DND-41 (cell line): ENCODE results near the gene SPRR2F.
"Not testable (repeated sequence)": the region's sequence is repeated elsewhere in the genome, so short reads cannot be mapped to it uniquely, and the experiment has no call there.

ENCODE experiments used
- CTCF ChIP-seq: IDR thresholded peaks from 2 replicates; pipeline ENCODE4 v1.5.1; 2012; ENCODE audit warnings: borderline replicate concordance, low read length, moderate library complexity, mild to moderate bottlenecking; ENCODE audit not compliant: poor library complexity, severe bottlenecking; ENCODE audit errors: extremely low read depth
- EZH2 ChIP-seq: IDR thresholded peaks from 3 replicates; pipeline ENCODE4 v1.6.1; 2012; ENCODE audit warnings: borderline replicate concordance, low read depth, mild to moderate bottlenecking, moderate library complexity, low read length, inconsistent platforms; ENCODE audit not compliant: severe bottlenecking

DNA sequence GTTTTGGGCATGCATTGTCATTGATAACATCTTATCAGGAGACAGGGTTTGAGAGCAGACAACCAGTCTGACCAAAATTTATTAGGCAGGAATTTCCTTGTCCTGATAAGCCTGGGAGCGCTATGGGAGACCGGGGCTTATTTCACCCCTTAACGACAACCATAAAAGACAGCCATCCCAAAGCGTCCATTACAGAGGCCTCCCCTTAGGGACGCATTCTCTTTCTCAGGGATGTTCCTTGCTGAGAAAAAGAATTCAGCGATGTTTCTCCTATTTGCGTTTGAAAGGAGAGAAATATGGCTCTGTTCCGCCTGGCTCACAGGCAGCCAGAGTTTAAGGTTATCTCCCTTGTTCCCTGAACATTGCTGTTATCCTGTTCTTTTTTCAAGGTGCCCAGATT, 10.5 kb upstream of the SPRR2F start:
- not testable (repeated sequence) for TF ChIP-seq CTCF, EZH2
